ENCODE data around the gene ZNF207. TPM values are rescaled to one million over a fixed set of nuclear protein-coding genes. Genes with fewer than 3 reads are reported as not detected.
A peak's percentile ranks its signal among the peaks of the same experiment; 100 is the strongest.

The ZNF207 gene
- total and polyA plus RNA-seq, 2 of the 8 experiments (the other 6 are each of a cell fraction or from before 2014, with no cell fraction given) = 268 to 286 TPM

DNA sequence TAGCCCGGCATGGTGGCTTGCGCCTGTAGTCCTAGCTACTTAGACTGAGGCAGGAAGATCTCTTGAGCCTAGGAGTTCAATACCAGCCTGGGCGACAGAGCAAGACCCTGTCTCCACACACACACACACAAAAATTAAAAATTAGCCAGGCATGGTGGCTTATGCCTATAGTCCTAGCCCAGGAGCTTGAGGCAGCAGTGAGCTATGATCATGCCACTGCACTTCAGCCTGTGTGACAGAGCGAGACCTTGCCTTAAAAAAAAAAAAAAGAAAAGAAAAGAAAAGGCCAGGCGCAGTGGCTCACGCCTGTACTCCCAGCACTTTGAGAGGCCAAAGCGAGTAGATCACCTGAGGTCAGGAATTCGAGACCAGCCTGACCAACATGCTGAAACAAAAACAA is 31.9 kb upstream of the ZNF207 start:
- Histone ChIP-seq H3K9ac (replicated peaks in 1 of 4; ENCODE audit: extremely low read depth in 1 of 4, low read depth in 3 of 4, low read length in 3 of 4) (no peak overlapping the region), H3K36me3 (ENCODE audit: control insufficient read depth in 2 of 4, insufficient read depth in 4 of 4, low read length in 3 of 4) (peaks cover 0 to 5% (median 0%) of the 10 kb centered on the region in 4 experiments; a peak in 1 of 8 replicates), H4K5ac (ENCODE audit: insufficient read length, low read depth, low read length) (no peak overlapping the region), H2BK12ac (ENCODE audit: low read depth, low read length) (0 out of 2 replicates have a peak overlapping the region, but pooled peaks have one; percentile 27), H3K18ac (ENCODE audit: extremely low read depth, low read length) (no peak overlapping the region), H3K4me3 (ENCODE audit: extremely low read depth in 1 of 4, insufficient read depth in 2 of 4, low read depth in 3 of 4, low read length in 4 of 4) (no peak overlapping the region), H3K27me3 (replicated peaks in 1 of 4; ENCODE audit: control insufficient read depth in 3 of 4, extremely low read depth in 1 of 4, insufficient read depth in 3 of 4, low read length in 3 of 4) (no peaks in the 10 kb centered on the region), H3K14ac (ENCODE audit: insufficient read length) (no peak overlapping the region), H2BK15ac (ENCODE audit: low read length) (no peak overlapping the region), H3K79me1 (ENCODE audit: low read depth, low read length) (no peaks in the 10 kb centered on the region), H2AK5ac (ENCODE audit: low read depth, low read length) (no peak overlapping the region), H4K20me1 (replicated peaks in 1 of 2; ENCODE audit: control insufficient read depth in 1 of 2, insufficient read depth in 2 of 2, low read length in 2 of 2) (no peaks in the 10 kb centered on the region), H3K4me2 (ENCODE audit: insufficient read depth in 1 of 2, low read depth in 2 of 2, low read length in 2 of 2) (no peak overlapping the region), H2BK120ac (replicated peaks; ENCODE audit: low read depth, low read length) (no peak overlapping the region), H3K23me2 (ENCODE audit: low read depth, low read length) (no peaks in the 10 kb centered on the region), H3K4ac (replicated peaks; ENCODE audit: insufficient read length, low read depth, low read length) (no peak overlapping the region), H2BK20ac (ENCODE audit: low read length) (0 out of 2 replicates have a peak overlapping the region, but pooled peaks have one; percentile 48), H3K56ac (replicated peaks; ENCODE audit: insufficient read length, low read depth, low read length) (no peak overlapping the region), H4K8ac (ENCODE audit: extremely low read depth, insufficient read depth, low read length) (no peak overlapping the region), H2BK5ac (ENCODE audit: low read depth, low read length) (no peak overlapping the region), H3K79me2 (ENCODE audit: control insufficient read depth in 1 of 2, insufficient read depth in 2 of 2, low read length in 2 of 2) (no peaks in the 10 kb centered on the region), H3K9me3 (ENCODE audit: insufficient read depth in 2 of 2, low read depth in 1 of 2, low read length in 1 of 2) (no peaks in the 10 kb centered on the region), H3K23ac (ENCODE audit: insufficient read length) (no peak overlapping the region), H3K4me1 (replicated peaks in 1 of 4; ENCODE audit: control insufficient read depth in 3 of 4, insufficient read depth in 4 of 4, low read length in 3 of 4) (peaks cover 0 to 6% (median 1%) of the 10 kb centered on the region in 4 experiments; a peak in 2 of 7 replicates), H2AFZ (ENCODE audit: low read length) (no peak overlapping the region), H4K91ac (replicated peaks; ENCODE audit: insufficient read length, low read length) (no peak overlapping the region), H3K27ac (ENCODE audit: low read depth, low read length) (no peak overlapping the region)
- ChIA-PET POLR2A (ENCODE audit: partially characterized antibody) (interaction anchor here (0.8 kb wide), 1 partner anchor 29 kb away, joined by 3 read pairs; no protein-coding TSS in a partner anchor), CTCF (ENCODE audit: partially characterized antibody) (interaction anchor here (1.0 to 13.3 kb wide), 15 partner anchors 10 to 119 kb away, joined by 3 to 170 read pairs (median 12); partner anchors contain the start of gene RHBDL3)
- WGBS, 2 experiments (ENCODE audit: extremely low coverage in 1 of 2, insufficient coverage in 1 of 2, insufficient read length in 1 of 2, insufficient replicate concordance in 2 of 2, low coverage in 1 of 2, low lambda C conversion rate in 2 of 2, missing lambda C conversion rate in 1 of 2) = 93% methylated on average over 4 of the region's 8 CpGs; no CpG with 5 or more reads in 1 of the 2 experiments
- DNase-seq (ENCODE audit: low read depth in 1 of 2, low spot score in 2 of 2) (no peak), FAIRE-seq (no peak)
- TF ChIP-seq EZH2 (IDR thresholded peaks at IDR 0.05; ENCODE audit: low read depth, low read length, severe bottlenecking) (no peak), SP4 (IDR thresholded peaks at IDR 0.05; ENCODE audit: low read length) (no peak), KDM1A (IDR thresholded peaks at IDR 0.05; ENCODE audit: borderline replicate concordance, low read length) (no peak), SUZ12 (IDR thresholded peaks at IDR 0.05; ENCODE audit: low read length) (no peak), ASH2L (IDR thresholded peaks at IDR 0.05; ENCODE audit: low read length) (no peak), TBP (IDR thresholded peaks at IDR 0.05; ENCODE audit: low read depth, low read length) (no peak), NRF1 (IDR thresholded peaks at IDR 0.05; ENCODE audit: low read depth, low read length) (no peak), BACH1 (IDR thresholded peaks at IDR 0.05; ENCODE audit: low read length) (no peak), MAX (IDR thresholded peaks at IDR 0.05) (no peak), JUND (IDR thresholded peaks at IDR 0.05; ENCODE audit: low read length) (no peak), KDM5A (IDR thresholded peaks at IDR 0.05; ENCODE audit: low read length) (no peak), ZNF274 (IDR thresholded peaks at IDR 0.05; ENCODE audit: borderline replicate concordance, extremely low read depth, low read length) (no peak)
- TF ChIP-seq, protein P1, sequence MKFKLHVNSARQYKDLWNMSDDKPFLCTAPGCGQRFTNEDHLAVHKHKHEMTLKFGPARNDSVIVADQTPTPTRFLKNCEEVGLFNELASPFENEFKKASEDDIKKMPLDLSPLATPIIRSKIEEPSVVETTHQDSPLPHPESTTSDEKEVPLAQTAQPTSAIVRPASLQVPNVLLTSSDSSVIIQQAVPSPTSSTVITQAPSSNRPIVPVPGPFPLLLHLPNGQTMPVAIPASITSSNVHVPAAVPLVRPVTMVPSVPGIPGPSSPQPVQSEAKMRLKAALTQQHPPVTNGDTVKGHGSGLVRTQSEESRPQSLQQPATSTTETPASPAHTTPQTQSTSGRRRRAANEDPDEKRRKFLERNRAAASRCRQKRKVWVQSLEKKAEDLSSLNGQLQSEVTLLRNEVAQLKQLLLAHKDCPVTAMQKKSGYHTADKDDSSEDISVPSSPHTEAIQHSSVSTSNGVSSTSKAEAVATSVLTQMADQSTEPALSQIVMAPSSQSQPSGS (IDR thresholded peaks at IDR 0.05; ENCODE audit: low read length) = no peak
